Spinal cord (tissue), 10 donors: ENCODE results near the gene PDE1A. TPM values are rescaled to one million over a fixed set of nuclear protein-coding genes. Genes with fewer than 3 reads are reported as not detected.

ENCODE experiments used
- DNase-seq, 6 donors: peaks; one replicate each; pipeline versions ENCODE4 v3.0.0 to v3.0.0-alpha.2; 2013 to 2015; ENCODE audit warnings: low spot score in 6 of 6, low read depth in 4 of 6
- H3K27ac ChIP-seq: one replicate; pipeline ENCODE4 v1.5.1; 2013; ENCODE audit warnings: low read depth, low read length, control low read depth
- H3K27me3 ChIP-seq: one replicate; pipeline ENCODE4 v1.6.1; 2013; ENCODE audit warnings: low read length; ENCODE audit not compliant: control insufficient read depth, insufficient read depth
- H3K36me3 ChIP-seq: one replicate; pipeline ENCODE4 v1.6.1; 2013; ENCODE audit warnings: low read length; ENCODE audit not compliant: control insufficient read depth, insufficient read depth
- H3K4me1 ChIP-seq: one replicate; pipeline ENCODE4 v1.6.1; 2013; ENCODE audit warnings: low read length; ENCODE audit not compliant: control insufficient read depth, insufficient read depth
- H3K4me3 ChIP-seq: one replicate; pipeline ENCODE4 v1.5.1; 2013; ENCODE audit warnings: low read depth, low read length, control low read depth
- H3K9me3 ChIP-seq: one replicate; pipeline ENCODE4 v1.6.1; 2013; ENCODE audit warnings: low read length; ENCODE audit not compliant: control insufficient read depth, insufficient read depth
- WGBS: methylation state at CpG from one replicate; pipeline ENCODE4 v1.1.5; 2013; ENCODE audit warnings: missing lambda C conversion rate; ENCODE audit not compliant: insufficient coverage; 5-methylcytosine and 5-hydroxymethylcytosine counted together
- polyA plus RNA-seq, 2 donors: library from polyadenylated mRNA; unstranded; fragments of 120-200 nt; gene quantifications; one replicate each; pipeline ENCODE4 v1.2.1, GENCODE V29; 2013; ENCODE audit not compliant: insufficient read length in 2 of 2
- total RNA-seq, 2 donors: library from RNA; depleted of rRNA in 1 of 2; stranded (reverse); fragments of 120-200 nt in 1 of 2; fragments of >200 nt in 1 of 2; gene quantifications; one replicate each; pipeline versions ENCODE4 v1.2.3 to v1.2.4, GENCODE V29; 2013 to 2014
- donor health status: healthy.

The PDE1A gene
- total and polyA plus RNA-seq, 4 donors, result 8.7 to 73.8 (median 23.3) TPM

- DNase-seq, result peak in 1 of 6 donors; percentile 67
- H3K27me3 ChIP-seq, result no peaks in the 10 kb centered on the region
- H3K4me3 ChIP-seq, result no peak overlapping the region
- H3K36me3 ChIP-seq, result no peaks in the 10 kb centered on the region
- H3K9me3 ChIP-seq, result no peaks in the 10 kb centered on the region
- no CpG with 5 or more reads among the region's 4 CpGs for WGBS
- H3K27ac ChIP-seq, result no peak overlapping the region
- no peaks in the 10 kb centered on the region for H3K4me1 ChIP-seq
Observed at GRCh38 chr2:182366628-182367027, 60.2 kb downstream of the PDE1A start.

GRCh38 chr2:182365855-182366254 is 61.0 kb downstream of the PDE1A start:
- Histone ChIP-seq H3K4me3 (no peak overlapping the region), H3K4me1 (no peaks in the 10 kb centered on the region), H3K9me3 (no peaks in the 10 kb centered on the region), H3K27ac (no peak overlapping the region), H3K27me3 (no peaks in the 10 kb centered on the region), H3K36me3 (no peaks in the 10 kb centered on the region)
- WGBS, result 40% methylated on average over 1 of the region's 3 CpGs
- no peak for DNase-seq

GRCh38 chr2:182361477-182361876 is 65.4 kb downstream of the PDE1A start:
- Histone ChIP-seq H3K9me3 (no peaks in the 10 kb centered on the region), H3K27ac (no peak overlapping the region), H3K36me3 (no peaks in the 10 kb centered on the region), H3K4me3 (no peak overlapping the region), H3K27me3 (no peaks in the 10 kb centered on the region), H3K4me1 (no peaks in the 10 kb centered on the region)
- WGBS, result no CpG with 5 or more reads among the region's 1 CpG
- peak in 1 of 6 donors; percentile 22 for DNase-seq

DNA sequence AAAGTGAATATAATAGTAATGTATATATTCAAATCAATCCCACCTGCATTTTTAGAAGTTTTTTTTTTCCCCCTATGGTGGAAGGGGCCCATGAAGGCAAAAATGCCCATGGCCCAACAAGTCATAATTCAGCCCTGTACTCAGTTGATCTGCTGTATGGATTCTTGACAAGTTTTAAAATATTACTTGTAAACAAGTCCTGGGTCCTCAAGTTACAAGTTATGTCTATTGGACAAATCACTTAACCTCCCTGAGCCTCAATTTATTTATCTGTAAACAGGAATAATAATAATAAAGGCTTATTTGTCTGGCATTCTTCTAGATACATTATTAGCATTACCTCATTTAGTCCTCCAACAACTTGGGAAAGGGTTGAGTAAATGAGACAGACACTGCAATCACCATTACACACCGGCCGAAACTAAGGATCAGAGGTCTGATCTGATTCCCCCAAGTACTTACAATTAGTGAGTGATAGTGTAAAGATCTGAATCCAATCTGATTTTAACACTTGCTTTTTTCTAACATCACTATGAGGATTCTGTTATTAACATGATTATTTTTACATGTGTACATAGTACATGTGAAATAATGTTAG is 66.1 kb downstream of the PDE1A start:
- no peaks in the 10 kb centered on the region for H3K4me1 ChIP-seq
- no peaks in the 10 kb centered on the region for H3K9me3 ChIP-seq
- H3K36me3 ChIP-seq, result no peaks in the 10 kb centered on the region
- no peak for DNase-seq
- no peaks in the 10 kb centered on the region for H3K27me3 ChIP-seq
- H3K27ac ChIP-seq, result no peak overlapping the region
- H3K4me3 ChIP-seq, result no peak overlapping the region
- WGBS, result no CpG with 5 or more reads among the region's 2 CpGs

GRCh38 chr2:182359990-182360662 is 66.7 kb downstream of the PDE1A start:
- no peak for DNase-seq
- no peaks in the 10 kb centered on the region for H3K9me3 ChIP-seq
- H3K27ac ChIP-seq, result no peak overlapping the region
- H3K4me1 ChIP-seq, result no peaks in the 10 kb centered on the region
- no peak overlapping the region for H3K4me3 ChIP-seq
- H3K27me3 ChIP-seq, result no peaks in the 10 kb centered on the region
- H3K36me3 ChIP-seq, result no peaks in the 10 kb centered on the region
- 40% methylated on average over 1 of the region's 10 CpGs for WGBS

- Histone ChIP-seq H3K9me3 (no peaks in the 10 kb centered on the region), H3K4me3 (no peak overlapping the region), H3K4me1 (no peaks in the 10 kb centered on the region), H3K27ac (no peak overlapping the region), H3K27me3 (no peaks in the 10 kb centered on the region), H3K36me3 (no peaks in the 10 kb centered on the region)
- WGBS, result no CpG with 5 or more reads among the region's 8 CpGs
- no peak for DNase-seq
Observed at GRCh38 chr2:182359027-182359989, 67.5 kb downstream of the PDE1A start.

- 80% methylated on average over 1 of the region's 3 CpGs for WGBS
- no peaks in the 10 kb centered on the region for H3K4me1 ChIP-seq
- no peaks in the 10 kb centered on the region for H3K36me3 ChIP-seq
- no peaks in the 10 kb centered on the region for H3K9me3 ChIP-seq
- no peak for DNase-seq
- H3K4me3 ChIP-seq, result no peak overlapping the region
- H3K27ac ChIP-seq, result no peak overlapping the region
- H3K27me3 ChIP-seq, result no peaks in the 10 kb centered on the region
Observed at GRCh38 chr2:182358601-182359000, 68.2 kb downstream of the PDE1A start.

DNA sequence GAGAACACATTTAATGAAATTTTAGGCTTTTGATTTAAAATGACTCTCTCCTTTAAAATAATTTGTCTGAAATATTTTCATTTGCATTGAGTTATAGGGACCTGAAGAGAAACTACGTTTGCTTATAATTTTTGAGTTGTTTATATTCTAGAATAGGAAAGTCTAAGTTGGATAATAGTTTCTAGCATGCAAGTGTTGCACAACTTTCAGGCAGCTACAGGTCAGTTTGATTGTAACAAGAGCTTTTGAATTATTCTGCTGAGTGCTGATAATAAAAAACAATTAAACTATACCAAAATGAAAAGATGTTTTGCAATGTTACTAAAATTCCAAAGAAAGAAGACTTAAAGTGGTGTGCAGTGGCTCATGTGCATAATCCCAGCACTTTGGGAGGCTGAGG is 71.0 kb downstream of the PDE1A start:
- Histone ChIP-seq H3K36me3 (no peaks in the 10 kb centered on the region), H3K27me3 (no peaks in the 10 kb centered on the region), H3K4me3 (no peak overlapping the region), H3K4me1 (no peaks in the 10 kb centered on the region), H3K9me3 (no peaks in the 10 kb centered on the region), H3K27ac (no peak overlapping the region)
- 83% methylated on average over 1 of the region's 1 CpG for WGBS
- DNase-seq, result no peak

DNA sequence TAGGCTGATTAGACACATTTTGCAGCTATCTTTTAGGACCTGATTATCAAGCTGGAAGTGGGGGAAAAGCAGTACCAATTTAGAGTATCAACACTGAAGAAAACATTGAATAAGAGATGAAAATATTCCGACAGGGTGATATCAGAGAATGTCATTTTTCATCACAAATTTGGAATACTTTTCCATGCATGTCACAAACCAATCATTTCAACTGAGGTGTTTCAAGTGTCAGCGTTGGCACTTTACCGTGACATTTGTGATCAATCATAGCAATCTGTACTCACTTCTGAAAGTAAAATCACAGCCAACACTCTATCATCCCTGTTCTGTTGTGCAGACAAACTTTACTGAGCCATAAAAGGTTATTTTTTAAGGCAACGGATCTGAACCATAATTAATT is 75.4 kb downstream of the PDE1A start:
- no peaks in the 10 kb centered on the region for H3K36me3 ChIP-seq
- no peak overlapping the region for H3K4me3 ChIP-seq
- H3K27ac ChIP-seq, result no peak overlapping the region
- DNase-seq, result peak in 1 of 6 donors; percentile 55
- 100% methylated on average over 2 of the region's 4 CpGs for WGBS
- no peaks in the 10 kb centered on the region for H3K4me1 ChIP-seq
- no peaks in the 10 kb centered on the region for H3K27me3 ChIP-seq
- H3K9me3 ChIP-seq, result no peaks in the 10 kb centered on the region
